Naive thymus-derived CD4-positive, alpha-beta T cell (primary cell): ENCODE results near the gene ALAS1. TPM values are rescaled to one million over a fixed set of nuclear protein-coding genes. Genes with fewer than 3 reads are reported as not detected.

Source experiments
- ATAC-seq: fragments of 150-1000 bp; cut with Tn5 transposase; 2 replicates; pipeline ENCODE4 v1.10.0; 2021; ENCODE audit warnings: mild to moderate bottlenecking, moderate library complexity
- CTCF ChIA-PET: fragments of 350-600 bp; sonication (Branson Sonifier 250); formaldehyde crosslinking; loops from one replicate; lab custom pipeline; 2021; ENCODE audit warnings: antibody characterized with exemption; lab: Charles Lee
- POLR2A ChIA-PET: fragments of 350-600 bp; sonication (Branson Sonifier 250); formaldehyde crosslinking; loops from one replicate; lab custom pipeline; 2021; ENCODE audit warnings: antibody characterized with exemption, inconsistent platforms; lab: Charles Lee
- DNase-seq, 9 donors: peaks; one replicate each; pipeline versions ENCODE4 v3.0.0 to v3.0.0-alpha.2; 2020 to 2022; ENCODE audit warnings: mixed read lengths in 1 of 9
- H3K27ac ChIP-seq: one replicate; pipeline ENCODE4 v1.7.0; 2013; ENCODE audit warnings: mild to moderate bottlenecking, low read depth, low read length, moderate library complexity
- H3K27me3 ChIP-seq, 2 donors: one replicate each; pipeline ENCODE4 v1.7.0; 2013; ENCODE audit warnings: low read length in 2 of 2, mild to moderate bottlenecking in 2 of 2, moderate library complexity in 2 of 2; ENCODE audit not compliant: control insufficient read depth in 2 of 2, insufficient read depth in 2 of 2
- H3K36me3 ChIP-seq, 3 experiments: 1 replicate in 2 of 3; 2 replicates in 1 of 3; pipeline ENCODE4 v1.7.0; 2013; ENCODE audit warnings: low read length in 3 of 3, mild to moderate bottlenecking in 3 of 3, moderate library complexity in 1 of 3; ENCODE audit not compliant: insufficient read depth in 3 of 3, control insufficient read depth in 2 of 3
- H3K4me1 ChIP-seq, 2 donors: one replicate each; pipeline ENCODE4 v1.7.0; 2013; ENCODE audit warnings: low read length in 2 of 2, mild to moderate bottlenecking in 2 of 2, moderate library complexity in 1 of 2; ENCODE audit not compliant: control insufficient read depth in 2 of 2, insufficient read depth in 2 of 2
- H3K4me3 ChIP-seq: 2 replicates; pipeline ENCODE4 v1.7.0; 2013; ENCODE audit warnings: mild to moderate bottlenecking, low read length
- H3K9me3 ChIP-seq, 3 experiments: 1 replicate in 2 of 3; 2 replicates in 1 of 3; pipeline ENCODE4 v1.7.0; 2013; ENCODE audit warnings: low read length in 3 of 3; ENCODE audit not compliant: control insufficient read depth in 2 of 3
- H3K27ac Mint-ChIP-seq, 9 donors: one replicate each; pipeline ENCODE4 v1.8.0; 2020 to 2022; ENCODE audit warnings: mixed read lengths in 9 of 9, mild to moderate bottlenecking in 8 of 9, moderate library complexity in 5 of 9, inconsistent platforms in 2 of 9
- H3K27me3 Mint-ChIP-seq, 5 donors: one replicate each; pipeline ENCODE4 v1.8.0; 2021 to 2022; ENCODE audit warnings: mixed read lengths in 5 of 5, mild to moderate bottlenecking in 1 of 5
- H3K36me3 Mint-ChIP-seq, 5 donors: one replicate each; pipeline ENCODE4 v1.8.0; 2020 to 2022; ENCODE audit warnings: mixed read lengths in 5 of 5, mild to moderate bottlenecking in 3 of 5, inconsistent platforms in 1 of 5
- H3K4me1 Mint-ChIP-seq, 7 donors: one replicate each; pipeline ENCODE4 v1.8.0; 2020 to 2022; ENCODE audit warnings: mixed read lengths in 7 of 7, mild to moderate bottlenecking in 3 of 7, inconsistent platforms in 1 of 7
- H3K4me3 Mint-ChIP-seq, 10 donors: one replicate each; pipeline ENCODE4 v1.8.0; 2020 to 2022; ENCODE audit warnings: mild to moderate bottlenecking in 10 of 10, mixed read lengths in 10 of 10, moderate library complexity in 6 of 10, inconsistent platforms in 2 of 10
- H3K9me3 Mint-ChIP-seq, 11 donors: one replicate each; pipeline ENCODE4 v1.8.0; 2020 to 2022; ENCODE audit warnings: mixed read lengths in 11 of 11, mild to moderate bottlenecking in 4 of 11, inconsistent platforms in 1 of 11, moderate library complexity in 1 of 11
- intact Hi-C, 2 donors: fragments of 100-400 bp; cut with micrococcal nuclease; formaldehyde crosslinking; loops; one replicate each; pipeline ENCODE4 v1.15.1; 2023
- polyA plus RNA-seq, 2 donors: library from polyadenylated mRNA; unstranded; fragments of 300-500 nt; fragmentation: Illumina TruSeq; gene quantifications; one replicate each; pipeline ENCODE4 v1.2.3, GENCODE V29; 2021
- total RNA-seq, 6 experiments: library from RNA in 5 of 6; stranded (reverse) in 5 of 6; gene quantifications; 1 replicate in 5 of 6; 2 replicates in 1 of 6; pipeline ENCODE4 v1.2.3 and lab custom pipeline; 2021 to 2026

The ALAS1 gene
- total and polyA plus RNA-seq, 7 experiments from 2014 or later: 12.6 to 74.3 (median 27.4) TPM

DNA sequence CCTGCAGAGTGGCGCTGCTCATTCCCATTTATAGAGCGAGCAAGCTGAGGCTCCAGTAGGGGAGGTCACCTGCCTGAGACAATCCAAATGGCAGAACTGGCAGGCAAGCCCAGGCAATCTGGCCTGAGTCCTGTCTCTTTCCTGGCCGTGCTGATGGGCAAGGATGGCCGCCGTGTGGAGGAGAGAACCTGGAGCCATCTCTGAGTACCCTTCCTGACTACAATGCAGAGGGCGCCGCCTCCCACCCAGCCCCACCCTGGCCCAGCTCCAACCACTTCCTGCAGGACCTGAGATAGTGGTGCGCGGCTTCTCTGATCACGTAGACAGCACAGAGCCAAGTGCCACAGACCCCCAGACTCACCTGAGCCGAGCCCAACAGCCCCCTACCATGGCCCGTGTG, 20.5 kb downstream of the ALAS1 start:
- Histone ChIP-seq H3K9me3 (no peaks in the 10 kb centered on the region), H3K4me3 (peak overlapping the region; percentile 40), H3K4me1 (peaks cover 70 to 73% of the 10 kb centered on the region in 2 donors), H3K36me3 (peaks cover 5 to 25% (median 13%) of the 10 kb centered on the region in 3 experiments), H3K27me3 (no peaks in the 10 kb centered on the region), H3K27ac (peak overlapping the region; percentile 9)
- H3K9me3 Mint-ChIP-seq: no peaks in the 10 kb centered on the region
- ChIA-PET POLR2A (interaction anchor here (0.7 to 46.3 kb wide), 6 partner anchors 10 to 120 kb away, joined by 3 to 1418 read pairs (median 4); partner anchors contain the start of genes GLYCTK, TWF2 and WDR82), CTCF (interaction anchor here (1.1 to 7.5 kb wide), 2 partner anchors 15 to 121 kb away, joined by 8 to 71 read pairs; no protein-coding TSS in a partner anchor)
- H3K4me3 Mint-ChIP-seq: peak overlapping the region; percentile 25 to 77 (median 48)
- H3K27ac Mint-ChIP-seq: peak overlapping the region; percentile 33 to 89 (median 74)
- H3K4me1 Mint-ChIP-seq: peaks cover 52 to 79% (median 69%) of the 10 kb centered on the region in 7 donors
- H3K27me3 Mint-ChIP-seq: no peaks in the 10 kb centered on the region
- intact Hi-C loops: loop anchor here in 1 of 2 donors (2.0 kb wide), 1 partner anchor 20 kb away; the partner anchor contains the start of gene ALAS1
- peaks cover 13 to 21% (median 21%) of the 10 kb centered on the region in 5 donors for H3K36me3 Mint-ChIP-seq
- no peak for ATAC-seq
- DNase-seq: no peak

DNA sequence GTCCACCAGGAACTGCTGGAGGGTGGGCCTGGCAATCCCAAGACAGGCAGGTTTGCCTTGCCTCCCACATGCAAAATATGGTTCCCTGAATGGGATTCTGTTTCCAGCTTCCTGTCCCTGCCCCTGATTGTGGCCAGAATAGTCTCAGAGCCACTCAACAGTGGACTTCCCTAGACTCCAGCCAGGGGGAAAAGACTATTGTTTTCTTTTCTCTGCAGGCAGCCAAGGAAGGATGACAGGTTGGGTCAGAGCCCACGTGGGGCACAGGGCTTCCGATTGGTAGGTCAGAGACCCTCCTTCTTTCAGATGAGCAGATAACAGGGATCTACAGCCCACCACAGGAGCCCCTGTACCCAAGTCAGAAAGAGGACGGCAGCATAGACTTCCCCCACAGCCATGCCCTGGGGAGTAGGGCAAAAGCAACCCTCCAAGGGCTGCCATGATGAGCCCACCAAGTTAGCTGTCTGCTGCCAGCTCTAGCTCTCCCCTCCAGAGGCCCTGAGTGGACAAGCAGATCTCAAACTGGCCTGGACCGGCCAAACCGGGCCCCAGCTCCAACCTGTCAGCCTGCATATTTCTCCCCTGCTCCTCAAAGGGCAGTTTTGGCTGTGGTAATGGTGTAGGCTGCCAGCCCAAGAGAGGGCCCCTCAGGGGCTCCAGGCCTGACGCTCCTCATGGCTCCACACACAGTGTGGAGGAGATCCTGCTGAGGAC, 21.1 kb downstream of the ALAS1 start:
- Histone ChIP-seq H3K4me3 (no peak overlapping the region), H3K4me1 (peaks cover 76% of the 10 kb centered on the region in 2 donors), H3K9me3 (no peaks in the 10 kb centered on the region), H3K27me3 (no peaks in the 10 kb centered on the region), H3K36me3 (peaks cover 0 to 19% (median 8%) of the 10 kb centered on the region in 3 experiments), H3K27ac (peak overlapping the region; percentile 16)
- H3K27me3 Mint-ChIP-seq: no peaks in the 10 kb centered on the region
- H3K4me3 Mint-ChIP-seq: peak overlapping the region in 8 of 10 donors; percentile 27 to 60 (median 48)
- H3K4me1 Mint-ChIP-seq: peaks cover 59 to 82% (median 74%) of the 10 kb centered on the region in 7 donors
- peak overlapping the region in 8 of 9 donors; percentile 52 to 89 (median 72) for H3K27ac Mint-ChIP-seq
- intact Hi-C loops: loop anchor here in 1 of 2 donors (2.0 kb wide), 1 partner anchor 20 kb away; the partner anchor contains the start of gene ALAS1
- peaks cover 7 to 22% (median 15%) of the 10 kb centered on the region in 5 donors for H3K36me3 Mint-ChIP-seq
- POLR2A ChIA-PET: interaction anchor here (0.7 to 46.3 kb wide), 7 partner anchors 10 to 120 kb away, joined by 3 to 1418 read pairs (median 4); partner anchors contain the start of genes GLYCTK, TWF2 and WDR82
- no peak for ATAC-seq
- no peaks in the 10 kb centered on the region for H3K9me3 Mint-ChIP-seq
- no peak for DNase-seq
- CTCF ChIA-PET: interaction anchor here (0.8 to 7.5 kb wide), 11 partner anchors 10 to 228 kb away, joined by 3 to 71 read pairs (median 5); no protein-coding TSS in a partner anchor

DNA sequence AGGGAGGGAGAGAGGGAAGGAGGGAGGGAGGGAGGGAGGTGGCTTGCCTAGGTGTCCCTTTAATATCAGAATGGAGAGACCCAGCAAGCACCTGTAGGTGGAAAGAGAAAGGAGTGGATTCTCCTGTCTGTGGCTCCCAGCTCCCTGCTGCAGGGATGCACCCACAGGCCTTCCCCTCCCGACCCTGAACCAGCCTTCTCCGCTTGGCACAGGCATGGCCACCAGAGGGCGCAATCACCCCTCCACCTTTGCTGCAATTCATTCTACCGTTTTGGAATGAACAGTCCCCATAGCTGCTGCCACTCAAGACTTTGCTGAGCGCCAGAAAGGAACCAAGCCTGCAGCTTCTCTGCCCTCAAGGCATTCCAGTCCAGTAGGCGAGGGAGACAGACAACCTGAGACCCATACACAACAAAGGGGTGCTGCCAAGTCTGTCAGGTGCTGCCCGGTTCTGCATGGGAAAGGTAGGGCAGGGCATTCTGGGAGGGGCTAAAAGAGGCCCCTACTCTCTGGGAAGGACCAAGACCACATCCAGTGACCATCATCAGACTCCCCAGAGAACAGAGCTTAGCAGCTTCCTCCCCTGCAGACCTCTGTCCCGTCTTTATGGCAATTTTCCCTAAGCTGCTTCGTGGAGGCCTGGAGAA, 22.5 kb downstream of the ALAS1 start:
- peaks cover 76 to 88% of the 10 kb centered on the region in 2 donors for H3K4me1 ChIP-seq
- no peaks in the 10 kb centered on the region for H3K9me3 ChIP-seq
- Mint-ChIP-seq H3K36me3 (peaks cover 0 to 14% (median 7%) of the 10 kb centered on the region in 5 donors), H3K4me1 (peaks cover 65 to 95% (median 80%) of the 10 kb centered on the region in 7 donors), H3K4me3 (peak overlapping the region; percentile 39 to 77 (median 64)), H3K27me3 (no peaks in the 10 kb centered on the region), H3K27ac (peak overlapping the region; percentile 65 to 90 (median 77)), H3K9me3 (no peaks in the 10 kb centered on the region)
- H3K27me3 ChIP-seq: no peaks in the 10 kb centered on the region
- intact Hi-C loops: loop anchor here (1.0 to 10.0 kb wide), 9 partner anchors 11 to 227 kb away; partner anchors contain the start of genes DUSP7 (in 1 of the 2), POC1A (in 1 of the 2), SEMA3G (in 1 of the 2) and TWF2 (in 1 of the 2)
- H3K36me3 ChIP-seq: peaks cover 0 to 5% (median 0%) of the 10 kb centered on the region in 3 experiments
- CTCF ChIA-PET: interaction anchor here (0.6 to 7.5 kb wide), 26 partner anchors 8 to 279 kb away, joined by 3 to 71 read pairs (median 5); partner anchors contain the start of genes POC1A, RRP9 and TWF2
- POLR2A ChIA-PET: interaction anchor here (0.9 to 46.3 kb wide), 8 partner anchors 12 to 278 kb away, joined by 3 to 1418 read pairs (median 14); partner anchors contain the start of genes ALAS1, GLYCTK, PARP3 and PPM1M
- H3K27ac ChIP-seq: no peak overlapping the region
- ATAC-seq (peak; percentile 88), DNase-seq (peak; percentile 75 to 90 (median 83))
- H3K4me3 ChIP-seq: peak overlapping the region; percentile 28

GRCh38 chr3:52221141-52221562, 23.2 kb downstream of the ALAS1 start:
- DNase-seq (no peak), ATAC-seq (no peak)
- Histone ChIP-seq H3K36me3 (no peaks in the 10 kb centered on the region), H3K9me3 (no peaks in the 10 kb centered on the region), H3K4me1 (peaks cover 75 to 93% of the 10 kb centered on the region in 2 donors), H3K27me3 (no peaks in the 10 kb centered on the region), H3K27ac (no peak overlapping the region), H3K4me3 (no peak overlapping the region)
- intact Hi-C loops: loop anchor here (2.0 to 10.0 kb wide), 5 partner anchors 18 to 226 kb away; partner anchors contain the start of genes DUSP7 (in 1 of the 2), POC1A (in 1 of the 2), SEMA3G (in 1 of the 2) and TWF2 (in 1 of the 2)
- Mint-ChIP-seq H3K36me3 (peaks cover 0 to 12% (median 5%) of the 10 kb centered on the region in 5 donors), H3K4me3 (peak overlapping the region in 8 of 10 donors; percentile 21 to 88 (median 82)), H3K27me3 (no peaks in the 10 kb centered on the region), H3K9me3 (no peaks in the 10 kb centered on the region), H3K27ac (peak overlapping the region in 6 of 9 donors; percentile 12 to 93 (median 84)), H3K4me1 (peaks cover 69 to 96% (median 86%) of the 10 kb centered on the region in 7 donors)
- POLR2A ChIA-PET: interaction anchor here (1.2 to 46.3 kb wide), 10 partner anchors 12 to 168 kb away, joined by 3 to 1418 read pairs (median 12); partner anchors contain the start of genes ALAS1, GLYCTK, PPM1M and TWF2
- CTCF ChIA-PET: interaction anchor here (0.7 to 7.5 kb wide), 19 partner anchors 9 to 130 kb away, joined by 3 to 71 read pairs (median 5); partner anchors contain the start of genes POC1A and TWF2

GRCh38 chr3:52221563-52222318, 23.8 kb downstream of the ALAS1 start:
- Histone ChIP-seq H3K36me3 (no peaks in the 10 kb centered on the region), H3K4me1 (peaks cover 70 to 93% of the 10 kb centered on the region in 2 donors), H3K27me3 (no peaks in the 10 kb centered on the region), H3K9me3 (no peaks in the 10 kb centered on the region), H3K27ac (peak overlapping the region; percentile 59), H3K4me3 (peak overlapping the region; percentile 50)
- H3K4me3 Mint-ChIP-seq: peak overlapping the region; percentile 76 to 88 (median 84)
- ATAC-seq (peak; percentile 58), DNase-seq (peak in 7 of 9 donors; percentile 72 to 81 (median 79))
- peaks cover 72 to 98% (median 88%) of the 10 kb centered on the region in 7 donors for H3K4me1 Mint-ChIP-seq
- ChIA-PET POLR2A (interaction anchor here (0.6 to 46.3 kb wide), 14 partner anchors 11 to 297 kb away, joined by 3 to 1418 read pairs (median 7); partner anchors contain the start of genes GLYCTK, PPM1M, TWF2 and WDR82), CTCF (interaction anchor here (0.6 to 7.5 kb wide), 16 partner anchors 9 to 540 kb away, joined by 3 to 71 read pairs (median 6); partner anchors contain the start of genes POC1A and TWF2)
- no peaks in the 10 kb centered on the region for H3K9me3 Mint-ChIP-seq
- no peaks in the 10 kb centered on the region for H3K27me3 Mint-ChIP-seq
- intact Hi-C loops: loop anchor here (1.0 to 10.0 kb wide), 7 partner anchors 17 to 226 kb away; partner anchors contain the start of genes POC1A (in 2 of the 2), TWF2 (in 2 of the 2), DUSP7 (in 1 of the 2) and SEMA3G (in 1 of the 2)
- H3K36me3 Mint-ChIP-seq: peaks cover 0 to 12% (median 2%) of the 10 kb centered on the region in 5 donors
- peak overlapping the region; percentile 79 to 94 (median 92) for H3K27ac Mint-ChIP-seq
